ENCODE data around the gene RIC8A.
"Not testable (repeated sequence)": the region's sequence is repeated elsewhere in the genome, so short reads cannot be mapped to it uniquely, and the experiment has no call there.

RIC8A gene

GRCh38 chr11:230431-230830 lies 22.9 kb downstream of the RIC8A start:
- Histone ChIP-seq H3K27ac (ENCODE audit: low read depth in 2 of 2, low read length in 2 of 2) (no peak overlapping the region), H3K9ac (ENCODE audit: low read depth in 1 of 2, low read length in 2 of 2) (no peak overlapping the region), H3K4me1 (ENCODE audit: control insufficient read depth in 2 of 2, insufficient read depth in 2 of 2, low read length in 2 of 2) (peaks cover 3 to 6% of the 10 kb centered on the region in 2 donors), H3K9me3 (ENCODE audit: control insufficient read depth in 2 of 2, low read length in 2 of 2) (no peaks in the 10 kb centered on the region), H3K27me3 (ENCODE audit: control insufficient read depth in 2 of 2, insufficient read depth in 2 of 2, low read length in 2 of 2) (no peaks in the 10 kb centered on the region), H3K4me3 (ENCODE audit: low read length in 2 of 2) (no peak overlapping the region), H3K36me3 (ENCODE audit: control insufficient read depth in 2 of 2, insufficient read depth in 2 of 2, low read length in 2 of 2) (peaks cover 0 to 6% of the 10 kb centered on the region in 2 donors)

- H3K36me3 ChIP-seq (ENCODE audit: control insufficient read depth in 2 of 2, insufficient read depth in 2 of 2, low read length in 2 of 2): peaks cover 0 to 6% of the 10 kb centered on the region in 2 donors
- no peaks in the 10 kb centered on the region for H3K9me3 ChIP-seq (ENCODE audit: control insufficient read depth in 2 of 2, low read length in 2 of 2)
- no peaks in the 10 kb centered on the region for H3K27me3 ChIP-seq (ENCODE audit: control insufficient read depth in 2 of 2, insufficient read depth in 2 of 2, low read length in 2 of 2)
- H3K4me1 ChIP-seq (ENCODE audit: control insufficient read depth in 2 of 2, insufficient read depth in 2 of 2, low read length in 2 of 2): peaks cover 14 to 18% of the 10 kb centered on the region in 2 donors
- no peak overlapping the region for H3K27ac ChIP-seq (ENCODE audit: low read depth in 2 of 2, low read length in 2 of 2)
- H3K4me3 ChIP-seq (ENCODE audit: low read length in 2 of 2): no peak overlapping the region
- no peak overlapping the region for H3K9ac ChIP-seq (ENCODE audit: low read depth in 1 of 2, low read length in 2 of 2)
Measured at GRCh38 chr11:232783-233565, 25.5 kb downstream of the RIC8A start.

GRCh38 chr11:235180-235579 lies 27.7 kb downstream of the RIC8A start:
- H3K9ac ChIP-seq (ENCODE audit: low read depth in 1 of 2, low read length in 2 of 2): peak overlapping the region; percentile 84 to 94
- H3K27ac ChIP-seq (ENCODE audit: low read depth in 2 of 2, low read length in 2 of 2): no peak overlapping the region
- peaks cover 18% of the 10 kb centered on the region in 2 donors for H3K4me1 ChIP-seq (ENCODE audit: control insufficient read depth in 2 of 2, insufficient read depth in 2 of 2, low read length in 2 of 2)
- no peaks in the 10 kb centered on the region for H3K9me3 ChIP-seq (ENCODE audit: control insufficient read depth in 2 of 2, low read length in 2 of 2)
- H3K27me3 ChIP-seq (ENCODE audit: control insufficient read depth in 2 of 2, insufficient read depth in 2 of 2, low read length in 2 of 2): no peaks in the 10 kb centered on the region
- H3K4me3 ChIP-seq (ENCODE audit: low read length in 2 of 2): peak overlapping the region; percentile 71 to 82
- H3K36me3 ChIP-seq (ENCODE audit: control insufficient read depth in 2 of 2, insufficient read depth in 2 of 2, low read length in 2 of 2): peaks cover 4 to 12% of the 10 kb centered on the region in 2 donors

GRCh38 chr11:235609-235996 lies 28.1 kb downstream of the RIC8A start:
- peak overlapping the region; percentile 84 to 94 for H3K9ac ChIP-seq (ENCODE audit: low read depth in 1 of 2, low read length in 2 of 2)
- H3K9me3 ChIP-seq (ENCODE audit: control insufficient read depth in 2 of 2, low read length in 2 of 2): no peaks in the 10 kb centered on the region
- H3K27ac ChIP-seq (ENCODE audit: low read depth in 2 of 2, low read length in 2 of 2): peak overlapping the region; percentile 80 to 88
- peaks cover 4 to 9% of the 10 kb centered on the region in 2 donors for H3K36me3 ChIP-seq (ENCODE audit: control insufficient read depth in 2 of 2, insufficient read depth in 2 of 2, low read length in 2 of 2)
- H3K4me3 ChIP-seq (ENCODE audit: low read length in 2 of 2): peak overlapping the region; percentile 71 to 82
- no peaks in the 10 kb centered on the region for H3K27me3 ChIP-seq (ENCODE audit: control insufficient read depth in 2 of 2, insufficient read depth in 2 of 2, low read length in 2 of 2)
- peaks cover 18% of the 10 kb centered on the region in 2 donors for H3K4me1 ChIP-seq (ENCODE audit: control insufficient read depth in 2 of 2, insufficient read depth in 2 of 2, low read length in 2 of 2)

GRCh38 chr11:235997-236773 lies 28.7 kb downstream of the RIC8A start, which contains the start of gene SIRT3:
Gene SIRT3 (minus strand): TSS chr11:236342. CDS start chr11:236328, 14 bp downstream.
- H3K27me3 ChIP-seq (ENCODE audit: control insufficient read depth in 2 of 2, insufficient read depth in 2 of 2, low read length in 2 of 2): no peaks in the 10 kb centered on the region
- H3K27ac ChIP-seq (ENCODE audit: low read depth in 2 of 2, low read length in 2 of 2): peak within 1 kb of the TSS; percentile 97 to 98
- H3K4me1 ChIP-seq (ENCODE audit: control insufficient read depth in 2 of 2, insufficient read depth in 2 of 2, low read length in 2 of 2): peaks cover 18% of the 10 kb centered on the region in 2 donors
- H3K36me3 ChIP-seq (ENCODE audit: control insufficient read depth in 2 of 2, insufficient read depth in 2 of 2, low read length in 2 of 2): peaks cover 7 to 9% of the 10 kb centered on the region in 2 donors
- H3K4me3 ChIP-seq (ENCODE audit: low read length in 2 of 2): peak within 1 kb of the TSS; percentile 77 to 92
- H3K9ac ChIP-seq (ENCODE audit: low read depth in 1 of 2, low read length in 2 of 2): peak within 1 kb of the TSS; percentile 90 to 94
- H3K9me3 ChIP-seq (ENCODE audit: control insufficient read depth in 2 of 2, low read length in 2 of 2): no peaks in the 10 kb centered on the region

- peaks cover 9 to 15% of the 10 kb centered on the region in 2 donors for H3K36me3 ChIP-seq (ENCODE audit: control insufficient read depth in 2 of 2, insufficient read depth in 2 of 2, low read length in 2 of 2)
- H3K27ac ChIP-seq (ENCODE audit: low read depth in 2 of 2, low read length in 2 of 2): peak within 1 kb of the TSS; percentile 97 to 98
- peak within 1 kb of the TSS; percentile 90 to 94 for H3K9ac ChIP-seq (ENCODE audit: low read depth in 1 of 2, low read length in 2 of 2)
- peak within 1 kb of the TSS; percentile 77 to 92 for H3K4me3 ChIP-seq (ENCODE audit: low read length in 2 of 2)
- H3K9me3 ChIP-seq (ENCODE audit: control insufficient read depth in 2 of 2, low read length in 2 of 2): no peaks in the 10 kb centered on the region
- peaks cover 18% of the 10 kb centered on the region in 2 donors for H3K4me1 ChIP-seq (ENCODE audit: control insufficient read depth in 2 of 2, insufficient read depth in 2 of 2, low read length in 2 of 2)
- no peaks in the 10 kb centered on the region for H3K27me3 ChIP-seq (ENCODE audit: control insufficient read depth in 2 of 2, insufficient read depth in 2 of 2, low read length in 2 of 2)
Measured at GRCh38 chr11:236774-237767, 29.6 kb downstream of the RIC8A start, which contains the start of gene PSMD13. Gene PSMD13 (plus strand): TSS chr11:236976. CDS start chr11:237050, 74 bp downstream.

GRCh38 chr11:238346-238745 lies 30.8 kb downstream of the RIC8A start:
- peaks cover 18% of the 10 kb centered on the region in 2 donors for H3K4me1 ChIP-seq (ENCODE audit: control insufficient read depth in 2 of 2, insufficient read depth in 2 of 2, low read length in 2 of 2)
- H3K27me3 ChIP-seq (ENCODE audit: control insufficient read depth in 2 of 2, insufficient read depth in 2 of 2, low read length in 2 of 2); H3K9ac ChIP-seq (ENCODE audit: low read depth in 1 of 2, low read length in 2 of 2); H3K27ac ChIP-seq (ENCODE audit: low read depth in 2 of 2, low read length in 2 of 2); H3K9me3 ChIP-seq (ENCODE audit: control insufficient read depth in 2 of 2, low read length in 2 of 2): not testable (repeated sequence)
- peaks cover 13 to 17% of the 10 kb centered on the region in 2 donors for H3K36me3 ChIP-seq (ENCODE audit: control insufficient read depth in 2 of 2, insufficient read depth in 2 of 2, low read length in 2 of 2)
- H3K4me3 ChIP-seq (ENCODE audit: low read length in 2 of 2): peak overlapping the region in 1 of 2 donors; percentile 92

- Histone ChIP-seq H3K4me1 (ENCODE audit: control insufficient read depth in 2 of 2, insufficient read depth in 2 of 2, low read length in 2 of 2) (peaks cover 13 to 16% of the 10 kb centered on the region in 2 donors), H3K9me3 (ENCODE audit: control insufficient read depth in 2 of 2, low read length in 2 of 2) (no peaks in the 10 kb centered on the region), H3K27me3 (ENCODE audit: control insufficient read depth in 2 of 2, insufficient read depth in 2 of 2, low read length in 2 of 2) (no peaks in the 10 kb centered on the region), H3K9ac (ENCODE audit: low read depth in 1 of 2, low read length in 2 of 2) (no peak overlapping the region), H3K36me3 (ENCODE audit: control insufficient read depth in 2 of 2, insufficient read depth in 2 of 2, low read length in 2 of 2) (peaks cover 22 to 33% of the 10 kb centered on the region in 2 donors), H3K27ac (ENCODE audit: low read depth in 2 of 2, low read length in 2 of 2) (no peak overlapping the region), H3K4me3 (ENCODE audit: low read length in 2 of 2) (no peak overlapping the region)
Measured at GRCh38 chr11:240315-240714, 32.8 kb downstream of the RIC8A start.

- Histone ChIP-seq H3K4me1 (ENCODE audit: control insufficient read depth in 2 of 2, insufficient read depth in 2 of 2, low read length in 2 of 2) (peaks cover 8 to 11% of the 10 kb centered on the region in 2 donors), H3K27me3 (ENCODE audit: control insufficient read depth in 2 of 2, insufficient read depth in 2 of 2, low read length in 2 of 2) (no peaks in the 10 kb centered on the region), H3K9ac (ENCODE audit: low read depth in 1 of 2, low read length in 2 of 2) (no peak overlapping the region), H3K9me3 (ENCODE audit: control insufficient read depth in 2 of 2, low read length in 2 of 2) (no peaks in the 10 kb centered on the region), H3K27ac (ENCODE audit: low read depth in 2 of 2, low read length in 2 of 2) (no peak overlapping the region), H3K36me3 (ENCODE audit: control insufficient read depth in 2 of 2, insufficient read depth in 2 of 2, low read length in 2 of 2) (peaks cover 32 to 45% of the 10 kb centered on the region in 2 donors), H3K4me3 (ENCODE audit: low read length in 2 of 2) (no peak overlapping the region)
Measured at GRCh38 chr11:241634-242033, 34.1 kb downstream of the RIC8A start.
